Fibroblast of mammary gland (primary cell): ENCODE measurements around the gene RUVBL2.
A peak's percentile ranks its signal among the peaks of the same experiment; 100 is the strongest.

Experiments used
- DNase-seq: peaks from one replicate; pipeline ENCODE4 v3.0.0-alpha.2; 2010; ENCODE audit warnings: low read depth
- H3K4me3 ChIP-seq: 2 replicates; pipeline ENCODE4 v1.5.1; 2011; ENCODE audit warnings: low read depth, mild to moderate bottlenecking, low read length, moderate library complexity; ENCODE audit not compliant: control insufficient read depth
- CTCF ChIP-seq: conservative IDR thresholded peaks from 2 replicates; pipeline ENCODE4 v1.5.1; 2011; ENCODE audit warnings: low read depth, low read length, inconsistent platforms; ENCODE audit not compliant: control insufficient read depth, insufficient read depth

RUVBL2 gene

DNA sequence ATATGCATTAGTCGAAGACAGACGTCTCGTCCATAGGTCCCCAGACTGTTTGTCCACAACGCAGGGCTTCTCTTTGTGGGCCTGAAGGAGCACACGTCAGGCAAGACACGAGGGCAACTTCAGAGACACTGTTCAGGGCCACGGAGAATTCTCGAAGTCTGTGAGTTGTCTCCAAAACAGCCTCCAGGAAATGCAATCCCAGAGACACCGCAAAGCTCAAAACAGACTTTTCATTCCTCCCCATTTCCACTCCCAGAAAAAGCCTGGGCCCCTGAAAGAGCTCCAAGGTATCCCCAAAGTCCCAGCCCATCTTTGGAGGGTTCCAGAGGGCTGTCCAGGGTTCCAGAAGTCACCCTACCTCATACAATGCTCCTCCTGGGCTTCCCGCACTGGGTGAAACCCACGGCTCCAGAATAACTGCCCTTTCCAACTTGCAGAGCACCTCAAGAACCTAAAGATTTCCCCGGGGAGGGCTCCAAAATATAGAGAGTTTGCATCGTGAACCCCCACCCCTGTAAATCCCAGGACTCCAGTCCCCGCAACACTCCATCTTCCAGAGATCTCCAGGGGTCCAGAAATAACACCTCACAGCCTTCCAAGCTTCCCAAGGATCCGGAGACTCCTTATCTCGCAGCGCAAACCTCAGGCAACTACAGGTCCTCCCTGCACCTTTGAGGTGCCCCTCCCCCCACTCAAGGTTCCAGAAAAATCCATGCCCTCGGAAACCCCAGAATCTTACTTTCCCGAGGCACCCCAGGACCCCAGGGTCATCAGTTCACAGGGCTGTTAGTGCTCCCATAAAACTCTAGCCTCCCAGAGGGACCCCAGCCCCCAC lies 29.3 kb upstream of the RUVBL2 start:
- TF ChIP-seq CTCF, result no peak
- peak; percentile 59 for DNase-seq
- H3K4me3 ChIP-seq, result peak overlapping the region; percentile 15

- no peak for TF ChIP-seq CTCF
- DNase-seq, result peak; percentile 91
- H3K4me3 ChIP-seq, result peak within 1 kb of the TSS; percentile 92
Measured at GRCh38 chr19:48965040-48965805, 28.5 kb upstream of the RUVBL2 start, which contains the start of gene FTL. Gene FTL (plus strand): TSS chr19:48965309. CDS start chr19:48965508, 199 bp downstream.

DNA sequence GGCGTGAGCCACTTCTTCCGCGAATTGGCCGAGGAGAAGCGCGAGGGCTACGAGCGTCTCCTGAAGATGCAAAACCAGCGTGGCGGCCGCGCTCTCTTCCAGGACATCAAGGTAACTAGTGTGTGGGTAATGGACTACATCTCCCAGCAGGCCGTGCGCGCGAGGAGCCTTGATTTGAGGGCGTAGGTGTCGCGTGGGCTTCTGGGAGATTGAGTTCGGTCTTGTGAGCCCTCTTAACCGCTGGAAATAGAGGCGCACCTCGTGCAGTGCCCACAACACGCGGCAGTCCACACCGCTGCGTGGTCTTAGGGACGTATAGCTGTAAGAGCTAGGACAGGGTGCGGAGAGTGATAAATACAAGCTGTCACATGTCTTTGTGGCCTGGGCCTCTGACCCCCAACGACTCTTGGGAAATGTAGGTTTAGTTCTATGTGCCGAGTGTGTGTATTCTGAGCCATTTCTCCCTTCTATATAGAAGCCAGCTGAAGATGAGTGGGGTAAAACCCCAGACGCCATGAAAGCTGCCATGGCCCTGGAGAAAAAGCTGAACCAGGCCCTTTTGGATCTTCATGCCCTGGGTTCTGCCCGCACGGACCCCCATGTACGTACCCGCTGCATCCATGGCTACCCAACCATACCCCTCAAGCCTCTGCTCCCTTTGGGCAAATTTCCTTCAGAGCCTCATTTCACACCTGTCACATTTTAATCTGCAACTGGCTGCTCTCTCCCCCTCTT lies 27.7 kb upstream of the RUVBL2 start:
- no peak for TF ChIP-seq CTCF
- peak; percentile 80 for DNase-seq

GRCh38 chr19:48966541-48967345 lies 26.9 kb upstream of the RUVBL2 start:
- DNase-seq, result no peak
- TF ChIP-seq CTCF, result no peak
- peak overlapping the region; percentile 92 for H3K4me3 ChIP-seq

More for the DNA sequence above, 27.7 kb upstream of the RUVBL2 start:
- H3K4me3 ChIP-seq, result peak overlapping the region; percentile 92

GRCh38 chr19:48967346-48968178 lies 26.1 kb upstream of the RUVBL2 start:
- TF ChIP-seq CTCF, result no peak
- peak; percentile 76 for DNase-seq
- H3K4me3 ChIP-seq, result no peak overlapping the region
